T follicular helper cell (primary cell): Measurements from ENCODE around the gene SENP1.

Experiments
- DNase-seq: peaks from one replicate; pipeline ENCODE4 v3.0.0-alpha.2; 2020; ENCODE audit warnings: low read depth

The SENP1 gene

GRCh38 chr12:48017921-48018617, 87.8 kb downstream of the SENP1 start:
- no peak for DNase-seq

DNA sequence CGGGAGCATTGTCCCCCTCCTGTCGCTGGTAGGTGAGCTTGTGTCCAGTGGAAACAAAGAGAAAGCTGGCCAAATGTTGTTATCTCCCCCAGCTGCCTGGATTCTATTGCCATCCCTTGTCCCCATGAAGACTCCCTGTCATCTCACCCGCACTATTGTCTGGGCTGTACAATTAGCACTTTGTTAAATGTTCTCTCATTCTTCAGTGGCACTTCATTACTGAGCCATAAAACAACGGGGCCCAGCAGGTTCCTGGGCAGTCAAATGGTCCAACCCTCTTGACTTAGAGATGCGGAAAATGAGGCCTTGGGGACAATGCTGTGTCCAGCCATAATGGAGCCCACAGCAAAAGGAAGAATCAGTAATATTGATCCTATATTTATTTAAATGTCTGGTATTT, 88.4 kb downstream of the SENP1 start:
- DNase-seq, result no peak

- DNase-seq, result no peak
Observed at GRCh38 chr12:48016373-48017020, 89.4 kb downstream of the SENP1 start.

- DNase-seq, result no peak
Observed at GRCh38 chr12:48015954-48016353, 89.9 kb downstream of the SENP1 start.

DNA sequence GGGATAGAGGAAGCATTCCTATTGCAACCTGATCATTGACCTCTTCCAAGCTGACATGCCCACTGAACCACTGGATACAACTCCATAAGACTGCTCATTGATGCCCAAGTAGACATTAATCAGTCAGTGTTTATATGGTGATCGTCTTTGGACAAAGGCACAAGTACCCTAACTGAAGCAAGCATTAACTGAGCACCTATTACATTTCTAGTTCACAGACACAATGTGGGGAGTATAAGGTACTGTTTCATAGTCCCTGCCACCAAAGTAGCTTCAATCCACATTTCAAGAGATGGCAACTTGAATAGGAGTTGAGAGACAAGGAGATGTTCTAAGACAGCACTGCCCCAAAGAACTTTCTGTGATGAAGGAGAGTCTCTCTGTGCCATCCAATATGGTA, 90.8 kb downstream of the SENP1 start:
- no peak for DNase-seq

DNA sequence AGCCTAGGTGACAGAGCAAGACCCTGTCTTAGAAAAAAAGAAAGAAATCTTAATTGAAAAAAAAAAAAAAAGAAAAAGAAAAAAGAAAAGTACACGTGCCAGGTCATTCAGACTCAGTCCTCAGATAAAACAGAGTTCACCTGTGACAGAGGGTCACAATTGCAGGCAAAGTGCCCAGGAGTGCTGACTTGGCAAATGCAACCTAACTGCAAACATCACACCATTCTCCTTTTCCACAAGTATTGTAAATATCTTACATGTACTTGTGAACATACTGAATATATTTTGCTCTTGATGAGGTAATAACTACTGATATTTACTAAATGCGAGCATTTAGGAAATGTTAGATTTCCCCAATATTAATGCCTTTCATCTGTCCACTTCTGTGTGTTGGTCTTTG, 92.6 kb downstream of the SENP1 start:
- no peak for DNase-seq

DNA sequence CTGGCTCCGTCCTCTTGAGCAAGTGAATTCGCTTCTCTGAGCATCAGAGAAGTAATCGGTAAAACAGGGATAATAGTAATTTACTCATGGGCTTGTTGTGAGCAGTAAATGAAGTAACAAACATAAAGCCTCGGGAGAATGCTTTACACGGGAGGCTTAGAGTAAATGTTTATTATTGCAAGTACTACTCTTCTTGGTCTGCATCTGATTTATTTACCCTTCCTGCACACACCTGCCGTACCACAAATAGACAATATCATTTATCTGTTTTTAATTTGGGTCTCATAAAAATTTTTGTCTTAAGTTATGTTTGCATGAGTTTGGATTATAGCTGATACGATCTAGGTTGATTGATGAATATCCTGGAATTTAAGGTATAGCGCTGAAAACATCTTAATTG, 93.8 kb downstream of the SENP1 start:
- DNase-seq, result no peak

- DNase-seq, result no peak
Observed at GRCh38 chr12:48010366-48010970, 95.4 kb downstream of the SENP1 start.

DNA sequence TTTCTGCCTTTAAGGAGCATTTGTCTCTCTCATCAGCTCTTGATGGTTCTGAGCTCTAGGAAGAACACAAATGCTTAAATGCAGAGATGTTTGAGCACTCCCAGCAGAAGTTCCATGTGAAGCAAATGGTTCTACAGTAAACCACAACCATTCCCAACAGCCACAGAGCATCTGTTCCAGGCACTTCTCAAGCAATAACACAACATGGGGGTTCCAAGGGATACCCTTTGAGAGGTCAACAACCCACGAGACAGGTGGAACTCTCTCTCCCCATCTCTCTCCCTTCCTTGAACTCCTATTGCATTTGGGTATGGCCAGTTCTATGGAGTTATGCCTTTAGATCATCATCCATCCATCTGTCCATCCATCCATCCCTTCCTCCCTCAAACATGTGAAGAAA, 96.4 kb downstream of the SENP1 start:
- no peak for DNase-seq

DNA sequence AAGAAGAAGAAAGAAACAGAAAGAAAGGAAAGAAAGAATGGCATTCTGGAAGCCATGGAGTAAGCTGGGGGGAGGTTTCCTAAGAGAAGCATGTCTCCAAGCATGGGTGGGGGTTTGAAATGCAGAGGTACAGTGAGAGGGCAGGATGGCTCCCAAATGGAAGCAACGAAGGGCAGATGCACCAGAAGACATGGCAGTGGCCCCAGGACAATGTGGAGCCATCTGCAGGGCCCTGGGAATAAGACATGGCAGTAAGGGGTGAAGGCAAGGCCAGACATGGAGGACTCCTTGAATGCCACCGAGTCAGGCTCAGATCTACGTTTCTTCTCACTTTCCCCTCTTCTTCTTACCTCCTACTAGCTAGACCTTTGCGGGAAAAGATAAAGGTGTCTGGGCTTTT, 96.9 kb downstream of the SENP1 start:
- no peak for DNase-seq

DNA sequence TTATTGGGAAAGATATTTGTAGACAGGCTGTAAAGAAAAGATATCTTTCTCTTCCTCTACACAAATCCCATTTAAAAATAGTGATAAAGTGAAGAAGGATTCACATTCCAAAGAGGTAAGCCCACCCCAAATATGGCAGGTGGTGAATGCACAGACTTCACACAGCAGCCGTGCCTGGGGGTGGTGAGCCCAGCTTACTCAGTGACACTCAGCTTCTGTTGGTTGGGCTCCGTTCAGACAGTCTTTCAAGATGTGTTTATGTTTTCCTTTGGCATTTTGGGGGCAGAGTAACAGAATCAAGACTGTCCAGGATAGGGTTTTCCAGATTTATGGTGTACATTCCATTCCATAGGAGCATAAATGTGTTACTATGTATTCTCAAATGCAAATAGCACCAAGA, 97.5 kb downstream of the SENP1 start:
- DNase-seq, result no peak

DNA sequence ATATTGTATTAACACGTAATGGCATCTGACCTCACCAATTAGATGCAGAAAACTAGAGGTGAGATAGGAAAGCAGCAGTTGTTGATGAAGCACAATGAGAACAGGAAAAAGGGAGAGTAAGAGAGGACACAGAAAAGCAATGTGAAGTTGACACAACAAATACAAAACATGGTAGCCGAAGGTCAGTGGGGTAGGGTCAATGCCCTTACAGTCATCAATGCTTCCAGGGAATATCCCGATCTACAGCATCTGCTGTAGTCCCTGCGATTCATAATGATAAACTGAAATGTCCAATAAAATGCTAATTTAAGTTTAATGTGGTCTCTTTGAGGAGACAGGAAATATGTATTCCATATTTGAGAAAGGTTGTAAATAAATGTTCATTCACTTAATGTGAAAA, 98.7 kb downstream of the SENP1 start:
- DNase-seq, result no peak

DNA sequence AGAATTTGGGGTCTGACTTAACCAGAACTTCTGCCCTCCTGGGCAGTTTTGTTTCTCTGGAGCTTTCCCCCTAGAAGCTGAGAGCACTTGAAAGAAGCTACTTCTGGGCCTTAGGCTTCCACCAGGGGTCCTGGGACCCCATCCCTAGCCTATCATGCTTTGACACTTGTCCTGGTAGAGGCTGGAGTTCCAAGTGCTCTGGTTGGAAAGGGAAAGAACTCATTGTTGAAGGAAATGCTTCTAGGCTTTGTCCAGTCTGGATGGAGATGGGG, 100.2 kb downstream of the SENP1 start:
- no peak for DNase-seq

- DNase-seq, result no peak
Observed at GRCh38 chr12:48005001-48005749, 100.7 kb downstream of the SENP1 start.

- no peak for DNase-seq
Observed at GRCh38 chr12:48004053-48004941, 101.6 kb downstream of the SENP1 start, which contains the start of gene COL2A1. TSS of gene COL2A1 (minus strand) at chr12:48004476. CDS start at chr12:48004321, 155 bp downstream.

GRCh38 chr12:48003226-48004052, 102.4 kb downstream of the SENP1 start:
- DNase-seq, result no peak

GRCh38 chr12:48002773-48003218, 103.1 kb downstream of the SENP1 start:
- DNase-seq, result no peak

DNA sequence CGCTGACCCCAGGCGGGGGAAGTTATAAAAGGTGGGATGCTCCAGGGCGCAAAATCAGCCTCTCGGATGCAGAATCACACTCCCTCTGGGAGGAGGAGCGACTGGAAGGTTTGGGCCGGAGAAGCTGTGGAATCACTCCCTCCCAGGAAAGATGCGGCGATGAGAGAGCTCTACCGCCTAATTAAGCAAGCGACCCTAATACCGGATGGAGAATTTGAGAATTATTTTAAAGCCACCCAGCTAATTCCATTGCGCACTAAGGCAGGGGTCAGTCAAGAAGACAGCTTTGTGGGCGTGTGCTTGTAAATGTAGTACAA, 103.5 kb downstream of the SENP1 start:
- DNase-seq, result no peak

- no peak for DNase-seq
Observed at GRCh38 chr12:48001505-48002413, 104.1 kb downstream of the SENP1 start.
